ENCODE data around the gene ZNF710.
"Not testable (repeated sequence)": the region's sequence is repeated elsewhere in the genome, so short reads cannot be mapped to it uniquely, and the experiment has no call there.

The ZNF710 gene

GRCh38 chr15:90062023-90062442 lies 60.9 kb downstream of the ZNF710 start:
- DNase-seq (ENCODE audit: low read depth), result no peak

GRCh38 chr15:90062462-90062932 lies 61.4 kb downstream of the ZNF710 start:
- DNase-seq (ENCODE audit: low read depth), result no peak

GRCh38 chr15:90062973-90063769 lies 62.0 kb downstream of the ZNF710 start:
- no peak for DNase-seq (ENCODE audit: low read depth)

- DNase-seq (ENCODE audit: low read depth), result no peak
Observed at GRCh38 chr15:90063770-90064247, 62.7 kb downstream of the ZNF710 start.

GRCh38 chr15:90064911-90065681 lies 64.0 kb downstream of the ZNF710 start:
- DNase-seq (ENCODE audit: low read depth), result no peak

DNA sequence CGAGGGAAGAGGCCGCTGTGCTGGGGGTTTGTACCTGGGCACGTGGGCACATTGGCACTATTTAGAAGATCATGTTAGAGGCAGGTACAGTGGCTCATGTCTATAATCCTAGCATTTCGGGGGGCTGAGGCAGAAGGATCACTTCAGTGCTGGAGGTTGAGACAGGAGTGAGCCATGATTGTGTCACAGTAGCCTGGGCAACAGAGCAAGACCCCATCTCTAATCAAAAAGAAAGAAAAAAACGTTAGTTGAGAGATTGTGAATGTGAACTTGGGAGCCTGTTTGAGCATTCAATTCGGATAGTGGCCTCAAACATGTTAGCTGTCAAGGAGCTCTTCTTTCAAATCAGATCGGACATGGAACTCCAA lies 64.5 kb downstream of the ZNF710 start:
- no peak for DNase-seq (ENCODE audit: low read depth)

DNA sequence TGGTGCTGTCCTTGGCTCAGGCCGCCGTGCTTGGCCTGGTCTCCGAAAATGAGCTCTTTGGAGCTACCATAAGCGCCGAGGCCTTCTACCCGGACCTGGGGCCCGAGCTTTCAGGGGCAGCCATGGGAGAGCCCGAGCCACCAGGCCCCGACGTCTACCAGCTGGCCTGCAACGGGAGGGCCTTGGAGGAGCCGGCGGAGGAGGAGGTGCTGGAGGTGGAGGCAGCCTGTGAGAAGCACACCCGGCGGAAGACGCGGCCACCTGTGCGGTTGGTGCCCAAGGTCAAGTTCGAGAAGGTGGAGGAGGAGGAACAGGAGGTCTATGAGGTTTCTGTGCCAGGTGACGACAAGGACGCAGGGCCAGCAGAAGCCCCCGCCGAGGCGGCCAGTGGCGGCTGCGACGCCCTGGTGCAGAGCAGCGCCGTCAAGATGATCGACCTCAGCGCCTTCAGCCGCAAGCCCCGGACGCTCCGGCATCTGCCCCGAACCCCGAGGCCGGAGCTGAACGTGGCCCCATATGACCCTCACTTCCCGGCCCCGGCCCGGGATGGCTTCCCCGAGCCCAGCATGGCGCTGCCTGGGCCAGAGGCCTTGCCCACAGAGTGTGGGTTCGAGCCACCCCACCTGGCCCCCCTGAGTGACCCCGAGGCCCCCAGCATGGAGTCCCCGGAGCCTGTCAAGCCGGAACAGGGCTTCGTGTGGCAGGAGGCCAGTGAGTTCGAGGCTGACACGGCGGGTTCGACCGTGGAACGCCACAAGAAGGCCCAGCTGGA lies 66.2 kb downstream of the ZNF710 start:
- DNase-seq (ENCODE audit: low read depth), result no peak

DNA sequence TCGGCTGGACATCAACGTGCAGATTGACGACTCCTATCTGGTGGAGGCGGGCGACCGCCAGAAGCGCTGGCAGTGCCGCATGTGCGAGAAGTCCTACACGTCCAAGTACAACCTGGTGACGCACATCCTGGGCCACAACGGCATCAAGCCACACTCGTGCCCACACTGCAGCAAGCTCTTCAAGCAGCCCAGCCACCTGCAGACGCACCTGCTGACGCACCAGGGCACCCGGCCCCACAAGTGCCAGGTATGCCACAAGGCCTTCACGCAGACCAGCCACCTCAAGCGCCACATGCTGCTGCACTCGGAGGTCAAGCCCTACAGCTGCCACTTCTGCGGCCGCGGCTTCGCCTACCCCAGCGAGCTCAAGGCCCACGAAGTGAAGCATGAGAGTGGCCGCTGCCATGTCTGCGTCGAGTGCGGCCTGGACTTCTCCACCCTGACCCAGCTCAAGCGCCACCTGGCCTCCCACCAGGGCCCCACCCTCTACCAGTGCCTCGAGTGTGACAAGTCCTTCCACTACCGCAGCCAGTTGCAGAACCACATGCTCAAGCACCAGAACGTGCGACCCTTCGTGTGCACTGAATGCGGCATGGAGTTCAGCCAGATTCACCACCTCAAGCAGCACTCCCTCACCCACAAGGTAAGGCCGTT lies 67.0 kb downstream of the ZNF710 start:
- no peak for DNase-seq (ENCODE audit: low read depth)

DNA sequence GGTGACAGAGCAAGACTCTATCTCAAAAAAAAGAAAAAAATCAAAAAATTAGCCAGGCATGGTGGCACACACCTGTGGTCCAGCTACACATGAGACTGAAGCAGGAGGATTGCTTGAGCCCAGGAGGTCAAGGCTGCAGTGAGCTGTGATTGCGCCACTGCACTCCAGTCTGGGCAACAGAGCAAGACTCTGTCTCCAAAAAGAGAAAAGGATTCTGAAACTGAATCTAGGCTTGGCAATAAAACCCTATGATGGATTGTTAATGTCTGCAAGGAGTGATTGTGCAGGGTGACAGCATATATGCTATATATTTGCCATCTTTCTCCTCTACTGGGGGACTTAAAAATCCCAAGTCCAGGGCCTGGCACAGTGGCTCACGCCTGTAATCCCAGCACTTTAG lies 69.5 kb downstream of the ZNF710 start:
- DNase-seq (ENCODE audit: low read depth), result not testable (repeated sequence)

- no peak for DNase-seq (ENCODE audit: low read depth)
Observed at GRCh38 chr15:90071220-90071807, 70.2 kb downstream of the ZNF710 start.

GRCh38 chr15:90072978-90073640 lies 72.0 kb downstream of the ZNF710 start:
- DNase-seq (ENCODE audit: low read depth), result no peak

- DNase-seq (ENCODE audit: low read depth), result no peak
Observed at GRCh38 chr15:90074023-90074422, 72.9 kb downstream of the ZNF710 start.

GRCh38 chr15:90074916-90075315 lies 73.8 kb downstream of the ZNF710 start:
- DNase-seq (ENCODE audit: low read depth), result no peak

DNA sequence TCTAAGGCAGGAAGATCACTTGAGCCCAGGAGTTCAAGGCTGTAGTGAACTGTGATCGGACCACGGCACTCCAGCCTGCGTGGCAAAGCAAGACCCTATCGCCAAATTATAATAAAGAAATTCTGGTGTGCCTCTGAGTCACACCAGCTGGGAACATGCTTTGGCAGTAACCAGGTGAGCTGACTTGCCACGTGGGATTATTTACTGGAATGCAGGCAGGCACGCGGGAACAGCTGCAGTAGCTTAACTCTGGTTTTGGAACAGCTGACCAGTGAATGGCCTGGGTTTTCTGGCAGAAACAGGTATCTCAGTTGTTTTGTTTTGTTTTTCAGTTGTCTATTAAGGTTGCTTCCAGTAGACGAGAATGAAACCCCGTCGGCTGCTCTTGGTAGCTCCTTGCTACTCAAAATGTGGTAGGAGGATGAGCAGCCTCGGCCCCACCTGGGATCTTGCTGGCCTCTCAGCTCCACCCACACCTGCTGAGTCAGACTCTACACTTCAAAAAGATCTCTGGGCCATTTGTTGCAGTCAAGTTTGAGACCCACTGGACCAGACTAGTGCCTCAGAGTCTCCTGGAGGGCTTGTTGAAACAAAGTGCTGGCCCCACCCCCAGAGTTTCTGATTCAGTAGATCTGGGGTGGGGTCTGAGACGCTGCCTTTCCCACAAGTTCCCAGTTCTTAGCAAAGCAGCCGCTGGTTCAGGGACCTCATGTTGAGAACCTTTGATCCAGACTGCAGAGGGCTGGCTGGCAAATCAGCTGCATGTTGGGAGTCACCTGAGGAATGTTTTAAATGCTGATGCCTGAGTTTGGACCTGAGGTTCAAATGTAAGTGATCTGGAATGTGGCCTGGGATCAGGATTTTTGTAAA lies 74.5 kb downstream of the ZNF710 start:
- DNase-seq (ENCODE audit: low read depth), result no peak

GRCh38 chr15:90076716-90077115 lies 75.6 kb downstream of the ZNF710 start:
- DNase-seq (ENCODE audit: low read depth), result no peak

- no peak for DNase-seq (ENCODE audit: low read depth)
Observed at GRCh38 chr15:90078965-90079364, 77.8 kb downstream of the ZNF710 start.

GRCh38 chr15:90079619-90080457 lies 78.7 kb downstream of the ZNF710 start:
- DNase-seq (ENCODE audit: low read depth), result no peak

DNA sequence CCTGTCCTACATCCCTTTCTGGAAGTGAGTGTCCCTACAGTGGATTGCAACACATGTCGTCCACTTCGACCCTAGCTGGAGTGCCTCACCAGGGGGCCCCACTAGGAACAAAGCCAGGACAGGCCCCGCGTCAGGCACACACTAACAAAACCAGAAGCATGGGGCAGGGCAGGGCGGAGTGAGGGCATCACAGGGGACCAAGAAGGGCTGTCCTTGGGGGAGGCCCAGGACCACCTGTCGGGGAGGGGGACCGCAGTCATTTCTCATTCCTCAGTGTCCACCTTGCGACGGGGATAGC lies 79.3 kb downstream of the ZNF710 start:
- DNase-seq (ENCODE audit: low read depth), result no peak

GRCh38 chr15:90080818-90081393 lies 79.8 kb downstream of the ZNF710 start:
- DNase-seq (ENCODE audit: low read depth), result no peak
